Measurements from ENCODE around the gene ODAM. TPM values are rescaled to one million over a fixed set of nuclear protein-coding genes. Genes with fewer than 3 reads are reported as not detected.

The ODAM gene
- total RNA-seq = 1.2 and 2.0 TPM in 2 replicates

GRCh38 chr4:70195425-70195824 lies at the start of gene ODAM:
TSS of gene ODAM (plus strand) at chr4:70195725. CDS start at chr4:70196544, 819 bp downstream.

GRCh38 chr4:70153937-70154336 lies 41.6 kb upstream of the ODAM start, which contains the start of gene PRR27:
TSS of gene PRR27 (plus strand) at chr4:70154237. CDS start at chr4:70154376, 139 bp downstream.

GRCh38 chr4:70225824-70226223 lies 30.3 kb downstream of the ODAM start, which contains the start of gene FDCSP:
TSS of gene FDCSP (plus strand) at chr4:70226124. CDS start at chr4:70231195, 5,071 bp downstream.

GRCh38 chr4:70242297-70242696 lies 46.8 kb downstream of the ODAM start, which contains the start of gene CSN3:
TSS of gene CSN3 (plus strand) at chr4:70242597. CDS start at chr4:70244820, 2,223 bp downstream.

Other genes with a start within 250 kb of the ODAM start
- gene CSN2, start 230.0 kb upstream of the ODAM start, total RNA-seq = not detected in 2 replicates
- gene STATH, start 199.8 kb upstream of the ODAM start, total RNA-seq = not detected in 2 replicates
- not detected in 2 replicates for gene HTN3, start 167.3 kb upstream of the ODAM start, total RNA-seq
- gene HTN1, start 145.3 kb upstream of the ODAM start, total RNA-seq = not detected in 2 replicates
- not detected in 2 replicates for gene PRR27, start 41.5 kb upstream of the ODAM start, total RNA-seq
- not detected in 2 replicates for gene FDCSP, start 30.4 kb downstream of the ODAM start, total RNA-seq
- gene CSN3, start 46.9 kb downstream of the ODAM start, total RNA-seq = not detected in 2 replicates
- not detected in 2 replicates for gene CABS1, start 139.3 kb downstream of the ODAM start, total RNA-seq
- not detected in 2 replicates for gene SMR3A, start 165.0 kb downstream of the ODAM start, total RNA-seq
- gene SMR3B, start 187.4 kb downstream of the ODAM start, total RNA-seq = not detected in 2 replicates
- not detected in 2 replicates for gene OPRPN, start 202.2 kb downstream of the ODAM start, total RNA-seq

Measured in placental epithelial cell (primary cell).